MG63 (cell line): ENCODE results near the gene TMEM135. TPM values are rescaled to one million over a fixed set of nuclear protein-coding genes. Genes with fewer than 3 reads are reported as not detected.
"Not testable (repeated sequence)": the region's sequence is repeated elsewhere in the genome, so short reads cannot be mapped to it uniquely, and the experiment has no call there.

Source experiments
- DNase-seq: peaks from one replicate; pipeline ENCODE4 v3.0.0-alpha.2; 2020
- H3K27me3 ChIP-seq: fragments of 250-450 bp; sonication (Bioruptor Pico); 2 replicates; pipeline ENCODE4 v1.5.1; 2020; ENCODE audit warnings: mild to moderate bottlenecking, moderate library complexity
- H3K36me3 ChIP-seq: fragments of 250-450 bp; sonication (Bioruptor Pico); 2 replicates; pipeline ENCODE4 v1.5.1; 2020; ENCODE audit warnings: mild to moderate bottlenecking, moderate library complexity
- H3K4me3 ChIP-seq: fragments of 250-450 bp; sonication (Bioruptor Pico); 2 replicates; pipeline ENCODE4 v1.5.1; 2020; ENCODE audit warnings: mild to moderate bottlenecking, moderate library complexity
- H3K9me3 ChIP-seq: fragments of 250-450 bp; sonication (Bioruptor Pico); 2 replicates; pipeline ENCODE4 v1.5.1; 2020; ENCODE audit warnings: mild to moderate bottlenecking, moderate library complexity
- total RNA-seq: library from RNA; depleted of rRNA; stranded (reverse); fragments of >200 nt; shearing (Covaris generic); gene quantifications from 2 replicates; pipeline ENCODE4 v1.2.3, GENCODE V29; 2014; ENCODE audit warnings: low replicate concordance; rRNA removed

The TMEM135 gene
- total RNA-seq, result 7.3 and 10.7 TPM in 2 replicates

GRCh38 chr11:87037450-87038234 lies at the start of gene TMEM135:
Gene TMEM135 (plus strand): TSS chr11:87037934. CDS start chr11:87038046, 112 bp downstream.
- H3K9me3 ChIP-seq, result no peaks in the 10 kb centered on the region
- H3K27me3 ChIP-seq, result no peaks in the 10 kb centered on the region
- peak within 1 kb of the TSS; percentile 89 for H3K4me3 ChIP-seq
- DNase-seq, result peak; percentile 92
- no peaks in the 10 kb centered on the region for H3K36me3 ChIP-seq

GRCh38 chr11:86988351-86988881 lies 49.3 kb upstream of the TMEM135 start:
- no peak for DNase-seq
- Histone ChIP-seq H3K9me3 (no peaks in the 10 kb centered on the region), H3K4me3 (no peak overlapping the region), H3K36me3 (no peaks in the 10 kb centered on the region), H3K27me3 (0 out of 2 replicates have a peak, but pooled peaks cover 3% of the 10 kb centered on the region)

- H3K4me3 ChIP-seq, result no peak overlapping the region
- no peak for DNase-seq
These were observed 47.7 kb upstream of the TMEM135 start for GRCh38 chr11:86990031-86990430.

GRCh38 chr11:86990515-86990914 lies 47.2 kb upstream of the TMEM135 start:
- Histone ChIP-seq H3K4me3 (no peak overlapping the region), H3K9me3 (no peaks in the 10 kb centered on the region), H3K36me3 (no peaks in the 10 kb centered on the region), H3K27me3 (0 out of 2 replicates have a peak, but pooled peaks cover 3% of the 10 kb centered on the region)
- no peak for DNase-seq

More at GRCh38 chr11:86990031-86990430, 47.7 kb upstream of the TMEM135 start:
- H3K9me3 ChIP-seq, result no peaks in the 10 kb centered on the region
- H3K27me3 ChIP-seq, result 0 out of 2 replicates have a peak, but pooled peaks cover 3% of the 10 kb centered on the region
- no peaks in the 10 kb centered on the region for H3K36me3 ChIP-seq

- Histone ChIP-seq H3K36me3 (no peaks in the 10 kb centered on the region), H3K27me3 (0 out of 2 replicates have a peak, but pooled peaks cover 3% of the 10 kb centered on the region), H3K9me3 (no peaks in the 10 kb centered on the region), H3K4me3 (no peak overlapping the region)
- no peak for DNase-seq
These were observed 46.4 kb upstream of the TMEM135 start for GRCh38 chr11:86991341-86991740.

GRCh38 chr11:86992340-86992739 lies 45.4 kb upstream of the TMEM135 start:
- H3K36me3 ChIP-seq, H3K9me3 ChIP-seq, DNase-seq, H3K27me3 ChIP-seq, H3K4me3 ChIP-seq: not testable (repeated sequence)

GRCh38 chr11:86993031-86993430 lies 44.7 kb upstream of the TMEM135 start:
- Histone ChIP-seq H3K9me3 (no peaks in the 10 kb centered on the region), H3K27me3 (0 out of 2 replicates have a peak, but pooled peaks cover 3% of the 10 kb centered on the region), H3K36me3 (no peaks in the 10 kb centered on the region), H3K4me3 (no peak overlapping the region)
- DNase-seq, result no peak

- Histone ChIP-seq H3K4me3 (no peak overlapping the region), H3K9me3 (no peaks in the 10 kb centered on the region), H3K36me3 (no peaks in the 10 kb centered on the region), H3K27me3 (no peaks in the 10 kb centered on the region)
- no peak for DNase-seq
These were observed 40.7 kb upstream of the TMEM135 start for GRCh38 chr11:86996953-86997570.

GRCh38 chr11:86999388-86999787 lies 38.3 kb upstream of the TMEM135 start:
- Histone ChIP-seq H3K27me3 (no peaks in the 10 kb centered on the region; the same call in 1 of the 2 replicates), H3K9me3 (no peaks in the 10 kb centered on the region), H3K36me3 (no peaks in the 10 kb centered on the region), H3K4me3 (no peak overlapping the region)
- no peak for DNase-seq

GRCh38 chr11:86999859-87000753 lies 37.6 kb upstream of the TMEM135 start:
- Histone ChIP-seq H3K4me3 (no peak overlapping the region), H3K36me3 (no peaks in the 10 kb centered on the region), H3K27me3 (no peaks in the 10 kb centered on the region; the same call in none of the 2 replicates), H3K9me3 (no peaks in the 10 kb centered on the region)
- DNase-seq, result no peak

- H3K36me3 ChIP-seq, result no peaks in the 10 kb centered on the region
- no peak overlapping the region for H3K4me3 ChIP-seq
- peaks cover 4% of the 10 kb centered on the region for H3K27me3 ChIP-seq
- H3K9me3 ChIP-seq, result no peaks in the 10 kb centered on the region
- no peak for DNase-seq
These were observed 34.8 kb upstream of the TMEM135 start for GRCh38 chr11:87002918-87003317.

- DNase-seq, H3K36me3 ChIP-seq, H3K4me3 ChIP-seq, H3K27me3 ChIP-seq, H3K9me3 ChIP-seq: not testable (repeated sequence)
These were observed 33.5 kb upstream of the TMEM135 start for GRCh38 chr11:87004281-87004680.

- Histone ChIP-seq H3K36me3 (no peaks in the 10 kb centered on the region), H3K4me3 (no peak overlapping the region), H3K27me3 (peaks cover 4% of the 10 kb centered on the region), H3K9me3 (no peaks in the 10 kb centered on the region)
- DNase-seq, result no peak
These were observed 32.2 kb upstream of the TMEM135 start for GRCh38 chr11:87005569-87005921.

- no peaks in the 10 kb centered on the region for H3K36me3 ChIP-seq
- H3K9me3 ChIP-seq, result no peaks in the 10 kb centered on the region
- no peak overlapping the region for H3K4me3 ChIP-seq
- peaks cover 5% of the 10 kb centered on the region for H3K27me3 ChIP-seq
- no peak for DNase-seq
These were observed 31.7 kb upstream of the TMEM135 start for GRCh38 chr11:87006035-87006434.

GRCh38 chr11:87007963-87008362 lies 29.8 kb upstream of the TMEM135 start:
- Histone ChIP-seq H3K27me3 (peaks cover 5% of the 10 kb centered on the region), H3K9me3 (no peaks in the 10 kb centered on the region), H3K36me3 (no peaks in the 10 kb centered on the region), H3K4me3 (no peak overlapping the region)
- peak; percentile 77 for DNase-seq

GRCh38 chr11:87012089-87012488 lies 25.6 kb upstream of the TMEM135 start:
- DNase-seq, result no peak
- Histone ChIP-seq H3K36me3 (no peaks in the 10 kb centered on the region), H3K9me3 (no peaks in the 10 kb centered on the region), H3K4me3 (no peak overlapping the region), H3K27me3 (peaks cover 4% of the 10 kb centered on the region; the same call in 1 of the 2 replicates)
